GM18507 (cell line): Measurements from ENCODE around the gene RUNX2.

ENCODE experiments used
- DNase-seq: peaks from one replicate; pipeline ENCODE4 v3.0.0; 2011; ENCODE audit warnings: low read depth; ENCODE audit not compliant: insufficient read length; ENCODE audit errors: extremely low spot score
- FAIRE-seq: peaks from 2 replicates; lab custom pipeline; 2011; peaks lifted over from hg19 to GRCh38; lab: Jason Lieb, UNC

RUNX2 gene

DNA sequence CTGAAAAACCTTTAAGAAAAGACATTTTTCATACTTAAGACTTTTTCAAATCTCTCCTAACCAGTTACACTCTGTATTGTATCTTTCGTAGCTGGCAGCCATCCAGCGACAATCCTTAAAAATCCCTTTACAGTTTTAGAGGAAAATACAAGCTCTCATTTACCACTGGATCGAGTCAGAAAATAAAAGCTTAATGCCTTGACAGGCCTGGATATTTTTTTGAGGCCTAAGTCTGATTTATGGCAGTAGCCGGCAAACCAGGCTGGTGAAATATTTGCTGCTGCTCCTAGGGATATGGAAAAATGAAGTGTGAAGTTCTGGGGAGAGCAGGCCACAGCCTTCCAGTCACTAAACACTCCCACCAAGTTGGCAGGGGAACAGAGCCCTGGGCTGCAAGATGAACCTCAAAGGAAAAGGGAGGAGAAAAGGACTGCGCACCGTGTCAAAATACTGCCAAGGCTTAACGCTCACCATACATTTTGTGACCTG is 262.6 kb downstream of the RUNX2 start:
- FAIRE-seq, result no peak

DNA sequence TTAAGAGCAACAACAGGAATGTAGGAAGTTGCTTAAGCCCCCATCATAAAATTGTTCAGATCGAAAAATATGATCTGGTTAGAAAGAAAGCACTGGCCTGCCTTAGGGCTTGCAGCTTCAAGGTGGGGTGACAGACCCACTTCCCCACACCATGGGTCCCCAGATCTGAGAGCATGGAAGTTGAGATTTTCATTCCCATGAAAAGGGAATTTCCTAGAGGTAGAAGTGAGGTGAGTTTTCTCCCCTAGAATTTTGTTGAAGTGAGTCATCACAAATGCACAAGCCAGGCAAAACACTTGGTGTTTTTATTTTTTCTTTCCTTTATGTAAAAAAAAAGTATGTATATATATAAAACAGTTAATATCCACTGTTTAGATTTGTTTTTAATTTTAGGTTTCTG is 263.2 kb downstream of the RUNX2 start:
- FAIRE-seq (no peak), DNase-seq (no peak)

More for the DNA sequence above, 262.6 kb downstream of the RUNX2 start:
- DNase-seq, result no peak

DNA sequence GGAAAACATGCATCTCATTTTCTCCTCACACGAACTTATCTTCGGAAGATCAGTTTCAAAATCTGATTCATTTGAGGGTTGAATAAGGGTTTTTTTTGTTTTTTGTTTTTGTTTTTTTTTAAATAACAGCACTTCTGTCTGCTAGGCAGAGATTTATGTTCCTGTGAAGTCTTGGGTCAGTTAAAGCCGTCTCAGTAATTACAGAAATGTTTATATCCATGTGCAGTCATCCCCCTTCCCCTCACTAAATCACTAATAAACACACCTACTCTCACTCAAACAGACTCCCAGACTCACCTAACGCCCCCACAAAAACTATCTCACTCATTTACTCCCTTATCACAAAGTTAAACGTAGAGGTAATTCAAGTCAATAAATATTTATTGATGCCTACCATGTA is 263.8 kb downstream of the RUNX2 start:
- DNase-seq (no peak), FAIRE-seq (no peak)

DNA sequence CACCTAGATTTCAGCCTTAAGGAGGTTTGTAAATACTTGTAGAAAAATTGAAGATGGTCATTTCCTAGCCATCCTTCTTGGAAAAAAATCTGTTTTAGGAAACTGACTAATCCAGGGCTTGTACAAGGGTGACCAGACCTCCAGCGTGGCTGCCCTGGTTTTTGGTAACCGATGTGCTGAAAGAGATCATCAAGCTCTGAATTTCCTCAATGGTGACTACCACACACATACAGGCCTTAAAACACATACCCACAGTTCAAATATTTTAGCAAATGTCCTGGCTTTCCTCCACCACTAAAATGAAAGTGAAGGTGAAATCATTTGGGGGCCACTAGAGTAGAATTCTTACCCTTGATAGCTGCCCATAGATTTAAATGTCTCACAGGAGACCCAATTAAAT is 264.9 kb downstream of the RUNX2 start:
- no peak for FAIRE-seq
- no peak for DNase-seq

DNA sequence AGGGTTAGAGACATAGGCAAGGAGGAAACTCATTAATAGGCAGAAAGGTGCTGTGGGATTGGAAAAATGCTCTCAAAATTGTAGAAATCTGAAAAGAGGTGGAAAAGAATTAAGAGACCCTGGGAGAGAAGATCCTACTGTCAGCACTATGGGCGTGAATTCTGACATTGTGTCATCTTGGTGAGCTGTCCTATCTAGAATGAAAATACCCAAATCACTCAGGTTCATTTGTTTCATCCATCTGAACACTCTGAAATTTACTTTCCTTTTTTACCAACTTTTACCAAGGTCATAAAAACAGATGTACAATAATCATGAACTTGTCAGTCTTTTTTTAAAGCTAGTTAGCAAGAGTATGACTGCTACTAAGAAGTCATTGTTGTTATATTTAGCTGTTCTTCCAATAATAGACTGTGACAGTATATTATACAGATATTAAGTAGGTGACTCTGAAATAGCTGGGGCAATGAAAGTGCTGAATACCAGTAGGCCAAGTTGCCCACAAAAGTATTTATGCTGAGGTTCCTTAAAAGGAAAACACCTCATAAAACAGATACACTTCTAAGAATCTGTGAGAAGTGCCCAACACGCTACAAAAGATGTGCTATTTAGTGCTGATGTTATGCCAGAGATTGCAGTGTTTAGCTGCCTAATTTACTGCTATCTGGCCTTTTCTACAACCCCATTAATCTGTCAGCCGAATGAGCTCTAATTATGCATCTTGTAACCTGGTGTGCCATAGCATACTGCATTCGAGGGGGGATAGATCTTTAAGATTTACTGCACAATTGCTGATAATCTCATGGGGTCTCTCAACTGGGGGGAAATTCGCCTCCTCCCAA is 267.1 kb downstream of the RUNX2 start:
- DNase-seq (no peak), FAIRE-seq (no peak)

DNA sequence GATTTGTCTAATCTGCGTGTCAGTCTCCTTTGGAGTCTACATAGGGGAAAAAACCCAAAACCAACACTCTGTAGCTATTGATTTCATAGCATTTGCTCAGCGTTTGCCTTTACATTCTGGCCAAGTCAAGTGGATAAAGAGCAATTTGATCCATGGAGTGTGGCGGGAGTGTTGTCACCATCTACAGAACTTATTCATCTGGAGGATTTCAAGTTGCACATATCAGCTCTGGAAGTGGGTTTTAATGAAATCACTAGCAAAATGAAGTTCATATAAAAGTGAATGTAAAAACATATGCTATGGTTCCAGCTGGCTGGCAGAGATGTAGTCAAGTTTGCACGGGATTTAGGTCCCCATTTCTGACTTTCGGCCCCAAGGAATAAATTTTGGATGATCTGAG is 269.3 kb downstream of the RUNX2 start:
- FAIRE-seq (no peak), DNase-seq (no peak)

DNA sequence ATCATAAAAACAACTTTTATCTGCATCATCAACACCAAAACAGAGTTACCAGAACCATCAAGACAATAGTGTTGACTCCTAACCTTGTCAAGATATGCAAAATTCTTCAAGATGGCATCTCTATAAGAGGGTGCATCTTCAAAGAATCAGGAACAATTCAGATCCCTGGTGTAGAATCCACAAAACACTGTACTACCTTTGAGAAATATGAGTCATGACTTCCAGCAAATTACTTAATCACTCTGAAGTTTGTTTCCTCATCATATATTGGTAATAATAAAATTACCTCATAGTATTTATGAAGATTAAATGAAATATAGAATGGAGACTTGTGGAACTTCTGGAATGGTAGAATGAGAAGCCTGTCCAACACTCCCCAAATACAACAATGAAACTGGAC is 270.9 kb downstream of the RUNX2 start:
- FAIRE-seq (no peak), DNase-seq (no peak)

DNA sequence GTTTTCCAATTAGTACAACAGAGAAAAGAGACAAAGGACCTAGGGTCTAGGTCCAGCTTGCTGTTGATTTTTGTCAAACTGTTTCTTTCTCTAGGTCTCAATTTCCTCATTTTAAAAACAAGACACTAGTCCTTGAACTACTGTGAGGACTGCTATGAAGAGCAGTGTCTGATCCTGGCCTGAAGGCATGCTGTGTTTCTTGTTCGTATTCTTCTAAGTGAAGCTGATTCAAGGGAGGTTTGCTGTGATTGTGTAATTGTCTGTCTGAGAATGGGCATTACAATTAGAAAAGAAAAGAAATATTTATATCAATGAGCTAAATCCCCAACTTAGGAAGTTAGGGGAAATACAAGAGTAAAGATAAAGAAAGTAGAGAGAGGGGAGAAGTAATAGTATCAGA is 277.8 kb downstream of the RUNX2 start:
- FAIRE-seq (no peak), DNase-seq (no peak)

DNA sequence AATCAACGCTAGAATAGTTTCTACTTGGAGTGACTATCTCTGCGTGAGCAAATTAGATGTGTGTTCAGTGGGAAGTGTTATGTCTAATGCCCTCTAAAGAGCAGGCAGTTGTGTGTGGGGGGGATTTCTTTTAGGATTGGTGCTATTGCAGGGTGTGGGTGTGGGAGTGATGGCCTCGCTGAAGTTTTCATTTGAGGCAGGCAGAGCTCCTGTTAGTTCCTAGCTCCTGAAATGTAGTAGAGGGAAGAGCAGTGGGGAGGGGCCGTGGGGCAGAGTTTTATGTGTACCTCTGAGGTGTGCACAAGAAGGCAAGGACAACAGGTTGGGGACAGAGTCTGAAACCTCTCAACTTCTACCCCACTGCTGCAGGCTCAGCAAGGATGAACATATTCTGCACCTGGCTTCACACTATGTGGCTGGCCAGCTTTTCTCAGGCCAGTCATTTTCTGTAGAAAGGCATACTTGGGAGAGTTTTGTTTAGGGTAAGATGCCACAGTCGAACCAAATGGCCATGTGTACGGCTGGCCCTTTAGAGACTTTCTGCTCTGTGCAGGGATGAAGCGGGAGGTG is 278.8 kb downstream of the RUNX2 start:
- DNase-seq (no peak), FAIRE-seq (no peak)

DNA sequence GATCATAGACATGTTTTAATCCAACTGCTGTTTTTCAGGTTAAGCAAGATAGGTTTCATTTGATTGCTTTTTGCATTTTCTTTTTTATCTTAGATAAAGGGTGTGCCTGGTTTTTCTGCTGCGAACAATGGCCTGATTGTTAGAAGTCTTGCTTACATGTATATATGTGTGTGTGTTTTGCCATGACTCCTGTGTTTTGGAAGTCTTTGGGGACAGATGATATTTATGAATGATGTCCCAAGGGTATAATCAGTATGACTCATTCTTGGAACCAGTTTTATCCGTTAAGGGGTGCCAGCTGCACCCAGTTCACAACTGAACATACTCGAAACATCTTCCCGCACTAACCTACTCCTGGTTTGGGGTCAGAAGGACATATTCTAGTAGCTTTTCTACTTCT is 279.7 kb downstream of the RUNX2 start:
- DNase-seq (no peak), FAIRE-seq (no peak)

DNA sequence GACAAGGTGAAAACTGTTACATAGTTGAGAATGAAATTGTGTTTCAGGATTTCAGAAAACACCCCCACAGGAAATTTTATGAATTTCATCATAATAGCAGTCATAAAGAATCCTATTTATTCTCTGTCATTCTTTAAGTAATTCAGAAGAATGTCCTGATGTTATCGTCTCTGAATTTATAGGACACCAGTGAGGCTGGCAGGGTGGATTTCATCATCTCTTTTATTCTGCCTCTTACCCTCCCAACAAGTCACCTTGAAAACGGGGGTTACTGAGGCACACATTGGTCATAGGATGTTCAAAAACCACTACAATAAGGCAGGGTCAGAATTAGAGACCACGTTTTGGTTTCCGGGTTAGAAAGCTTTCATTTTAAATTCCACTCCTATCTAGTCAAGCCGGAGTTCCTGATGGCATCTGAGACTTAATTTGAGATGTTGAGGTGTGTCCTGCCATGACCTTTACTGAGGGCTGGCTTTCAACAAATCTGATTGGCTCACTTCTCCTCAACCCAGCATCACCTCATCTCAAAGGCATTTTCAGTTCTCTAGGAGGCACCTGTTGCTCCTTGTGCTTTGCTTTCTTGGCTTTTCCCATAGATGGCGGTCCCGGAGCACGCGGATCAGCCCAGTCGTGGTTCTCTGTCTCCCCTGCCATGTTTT is 280.3 kb downstream of the RUNX2 start:
- no peak for DNase-seq
- FAIRE-seq, result no peak

DNA sequence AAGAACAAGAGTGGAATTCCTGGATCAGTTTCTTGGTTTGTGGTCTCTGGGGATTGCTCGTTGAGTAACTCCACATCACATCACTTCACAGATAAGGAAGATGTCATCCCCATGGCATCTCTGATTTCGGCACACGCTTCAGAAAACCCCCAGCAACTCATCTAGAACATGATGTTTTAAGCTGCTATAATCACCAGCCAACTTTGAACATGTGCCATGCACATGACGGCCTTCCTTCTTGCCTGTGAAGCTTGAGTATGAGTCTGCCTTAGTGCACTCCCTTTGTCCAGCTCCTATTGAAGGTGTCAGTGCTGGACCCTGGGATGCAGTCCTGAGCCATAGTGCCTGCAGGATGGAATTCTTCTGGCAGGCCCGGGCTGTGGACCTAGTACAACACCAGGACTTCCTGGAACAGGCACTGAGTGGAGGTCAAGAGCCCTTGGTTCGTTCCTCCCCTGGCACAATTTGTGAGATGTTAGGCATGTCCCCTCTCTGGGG is 281.1 kb downstream of the RUNX2 start:
- no peak for FAIRE-seq
- no peak for DNase-seq

DNA sequence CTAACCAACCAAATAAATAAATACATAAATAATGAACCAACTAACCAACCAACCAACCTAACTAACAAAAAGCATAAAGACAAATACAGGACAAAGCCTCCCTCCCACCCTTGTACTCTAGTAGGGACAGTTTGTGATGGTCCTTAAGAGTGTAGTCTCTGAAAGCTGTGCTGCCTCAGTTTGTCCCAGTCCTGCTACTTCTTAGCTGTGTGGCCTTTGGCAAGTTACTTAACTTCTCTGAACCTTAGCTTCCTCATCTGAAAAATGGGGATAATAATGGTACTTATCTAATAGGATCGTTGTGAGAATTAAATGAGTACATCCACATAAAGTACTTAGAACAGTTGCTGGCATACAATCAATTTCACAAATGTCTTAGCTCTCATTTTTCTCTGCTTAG is 282.2 kb downstream of the RUNX2 start:
- DNase-seq (no peak), FAIRE-seq (no peak)

DNA sequence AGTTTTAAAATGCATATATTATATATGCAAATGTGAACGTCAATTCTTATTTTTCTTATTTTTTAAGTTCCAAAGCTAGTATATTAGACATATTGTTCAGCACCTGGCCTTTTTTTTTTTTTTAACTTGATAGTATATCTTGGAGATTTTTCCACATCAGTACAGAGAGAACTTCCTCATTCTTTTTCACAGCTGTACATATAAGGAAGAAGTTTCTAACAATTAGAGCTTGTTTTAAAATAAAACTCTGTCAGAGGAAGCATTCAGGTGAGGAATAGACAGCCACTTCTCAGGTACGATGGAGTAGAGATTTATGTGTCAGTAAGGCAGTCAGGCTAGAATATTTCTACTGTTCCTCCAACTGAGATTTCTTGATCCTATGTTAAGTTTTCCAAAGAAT is 282.7 kb downstream of the RUNX2 start:
- no peak for FAIRE-seq
- DNase-seq, result no peak

DNA sequence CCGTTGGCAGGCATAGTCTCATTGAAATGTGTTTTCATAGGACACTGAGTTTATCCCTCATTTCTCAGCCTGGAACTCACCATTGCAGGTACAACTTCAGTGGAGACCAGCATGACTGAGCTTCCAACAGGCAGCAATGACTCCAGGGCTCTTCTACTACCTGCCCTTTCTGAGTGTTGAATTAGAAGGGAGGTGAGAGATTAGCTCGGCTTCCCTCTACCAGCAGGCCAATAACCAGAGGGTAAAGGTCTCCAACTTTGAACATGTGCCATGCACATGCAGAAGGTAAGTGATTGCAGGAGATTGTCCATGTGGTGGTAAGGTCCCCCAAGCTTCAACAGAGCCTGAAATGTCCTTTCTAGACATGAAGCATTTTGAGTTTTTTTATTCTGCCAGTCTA is 283.4 kb downstream of the RUNX2 start:
- no peak for DNase-seq
- no peak for FAIRE-seq

DNA sequence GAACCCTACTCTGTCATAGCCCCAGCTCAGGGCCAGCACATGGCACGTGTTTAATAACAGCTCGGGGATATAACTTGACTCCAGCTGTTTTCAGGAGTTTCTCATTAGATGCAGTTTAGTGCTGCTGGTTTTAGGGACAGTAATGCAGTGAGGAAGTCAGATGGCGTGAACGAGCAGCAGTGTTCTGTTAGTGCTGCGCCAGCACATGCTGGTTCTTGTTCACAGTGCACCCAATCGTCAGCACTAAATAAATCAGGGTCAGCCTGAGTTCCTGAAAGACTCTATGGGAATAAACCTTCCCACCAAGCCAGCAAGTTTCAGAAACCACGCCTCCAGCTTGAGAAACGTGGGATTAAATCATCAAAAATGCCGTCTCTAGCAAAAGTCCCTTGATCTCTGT is 285.5 kb downstream of the RUNX2 start:
- DNase-seq (no peak), FAIRE-seq (no peak)

DNA sequence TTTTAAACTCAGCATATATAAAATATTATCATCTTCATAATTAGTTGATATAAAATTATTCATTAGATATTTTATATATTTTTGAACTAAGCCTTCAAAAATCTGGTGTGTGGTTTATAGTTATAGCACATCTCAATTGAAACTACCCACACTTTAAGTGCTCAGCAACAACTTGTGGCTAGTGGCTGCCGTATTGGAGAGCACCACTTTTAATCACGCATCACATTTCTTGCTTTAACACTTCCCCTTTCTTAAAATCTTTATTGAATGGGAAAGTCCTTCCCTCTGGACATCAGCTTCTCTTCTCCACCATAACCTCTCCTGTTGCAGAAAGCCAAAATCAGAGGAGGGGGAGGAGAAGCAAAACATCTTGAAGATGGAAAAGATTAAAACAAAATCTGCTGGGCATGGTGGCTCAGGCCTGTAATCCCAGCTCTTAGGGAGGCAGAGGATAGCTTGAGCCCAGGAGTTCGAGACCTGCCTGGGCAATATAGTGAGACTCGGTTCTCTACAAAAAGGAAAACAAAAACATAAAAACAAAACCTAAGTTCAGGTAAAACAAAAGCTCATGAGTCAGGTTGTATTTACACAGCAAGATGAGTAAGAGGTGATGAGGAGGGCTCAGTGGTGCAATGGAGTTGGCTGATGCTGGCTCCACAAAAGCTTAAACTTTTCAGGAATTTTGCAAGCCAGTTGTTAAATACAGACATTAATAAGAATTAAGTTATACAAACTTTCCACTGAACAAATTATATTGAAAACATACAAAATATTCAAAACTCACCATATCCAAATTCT is 286.6 kb downstream of the RUNX2 start:
- FAIRE-seq, result no peak
- no peak for DNase-seq

DNA sequence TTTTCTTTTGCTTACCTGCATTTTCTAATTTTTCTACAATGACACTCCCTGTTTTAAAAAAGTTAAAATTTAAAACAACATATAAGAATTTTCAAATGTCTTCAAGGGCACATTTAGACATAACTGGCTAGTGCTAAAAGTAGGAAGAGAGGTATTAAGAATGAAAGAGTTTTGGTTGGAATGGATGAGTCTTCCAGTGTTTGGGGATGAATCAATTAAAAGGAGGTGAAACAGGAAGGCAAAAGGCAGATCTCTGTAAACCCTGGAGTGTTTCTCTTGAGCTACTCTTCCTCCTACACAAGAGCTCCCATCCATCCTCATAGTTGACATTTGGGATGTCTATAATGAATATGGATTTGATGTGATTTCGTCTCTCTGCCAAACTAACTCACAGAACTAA is 288.1 kb downstream of the RUNX2 start:
- no peak for FAIRE-seq

DNA sequence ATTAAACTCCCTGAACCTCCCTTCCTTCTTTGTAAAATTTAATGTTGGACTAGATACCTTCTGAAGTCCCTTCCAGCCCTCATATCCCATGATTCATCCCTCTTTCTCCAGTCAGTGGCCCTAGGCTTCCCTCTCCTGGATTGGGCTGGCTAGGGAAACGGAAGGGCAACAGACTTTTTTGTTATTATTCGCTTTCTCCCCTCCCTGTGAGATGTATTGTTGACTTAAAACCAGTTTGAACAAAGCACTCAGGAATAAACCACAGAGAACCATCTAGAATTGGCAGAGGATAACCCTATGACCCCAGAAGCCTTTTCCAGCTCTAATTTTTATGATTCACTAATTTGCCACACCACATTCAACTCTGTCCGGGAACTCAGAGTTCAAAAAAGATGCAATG is 289.3 kb downstream of the RUNX2 start:
- no peak for DNase-seq
- no peak for FAIRE-seq

More for the DNA sequence above, 288.1 kb downstream of the RUNX2 start:
- no peak for DNase-seq

DNA sequence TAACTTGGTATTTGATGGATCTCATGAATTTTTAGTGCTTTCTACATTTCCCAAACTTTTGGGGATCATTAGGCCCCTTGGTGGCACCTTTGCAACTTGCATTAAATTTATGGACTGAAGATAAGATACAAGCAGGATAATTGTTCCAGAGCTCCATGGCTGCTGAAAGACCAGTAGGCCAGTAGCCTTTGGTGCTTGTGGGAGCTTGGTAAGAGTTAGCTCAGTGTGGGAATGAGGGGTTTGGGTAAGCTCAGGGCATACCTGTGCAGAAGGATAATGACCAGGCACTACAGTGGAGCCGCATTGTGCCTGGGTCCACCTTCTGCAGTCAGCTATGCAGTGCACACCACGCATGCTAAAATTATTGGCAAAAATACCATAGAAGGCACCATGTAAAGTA is 290.1 kb downstream of the RUNX2 start:
- no peak for FAIRE-seq
- DNase-seq, result no peak
